ENCODE results near the gene PLTP.
"Not testable (repeated sequence)": the region's sequence is repeated elsewhere in the genome, so short reads cannot be mapped to it uniquely, and the experiment has no call there.

The PLTP gene

GRCh38 chr20:45896641-45897161, 15.3 kb downstream of the PLTP start:
- no peak for DNase-seq

- no peak for DNase-seq
These were observed 17.2 kb downstream of the PLTP start for GRCh38 chr20:45894797-45895196.

GRCh38 chr20:45893831-45894230, 18.1 kb downstream of the PLTP start:
- no peak for DNase-seq

- no peak for DNase-seq
These were observed 19.0 kb downstream of the PLTP start for GRCh38 chr20:45892828-45893500.

GRCh38 chr20:45892049-45892825, 19.7 kb downstream of the PLTP start:
- DNase-seq = no peak

- peak; percentile 63 for DNase-seq
These were observed 20.7 kb downstream of the PLTP start, which contains the start of the genes CTSA and NEURL2 for GRCh38 chr20:45890985-45891983. Gene CTSA, plus strand, starts transcription at chr20:45891335. Its CDS starts 234 bp downstream, at chr20:45891569. Gene NEURL2, minus strand, starts transcription at chr20:45891208. Its CDS starts 217 bp downstream, at chr20:45890991.

- DNase-seq = no peak
These were observed 21.6 kb downstream of the PLTP start for GRCh38 chr20:45890077-45890984.

GRCh38 chr20:45888681-45889080, 23.3 kb downstream of the PLTP start:
- DNase-seq = no peak

- no peak for DNase-seq
These were observed 24.6 kb downstream of the PLTP start, which contains the start of gene SPATA25 for GRCh38 chr20:45887346-45887715. Gene SPATA25, minus strand, starts transcription at chr20:45887622. Its CDS starts 32 bp downstream, at chr20:45887590.

GRCh38 chr20:45886590-45887345, 25.2 kb downstream of the PLTP start:
- DNase-seq = no peak

GRCh38 chr20:45883100-45883469, 28.9 kb downstream of the PLTP start:
- DNase-seq = no peak

- no peak for DNase-seq
These were observed 29.4 kb downstream of the PLTP start for GRCh38 chr20:45882469-45883099.

GRCh38 chr20:45880988-45881788, 30.8 kb downstream of the PLTP start, which contains the start of gene ZSWIM1:
Gene ZSWIM1, plus strand, starts transcription at chr20:45881227. Its CDS starts 1,366 bp downstream, at chr20:45882593.
- DNase-seq = peak; percentile 91

GRCh38 chr20:45878076-45878761, 33.7 kb downstream of the PLTP start:
- no peak for DNase-seq

- no peak for DNase-seq
These were observed 37.4 kb downstream of the PLTP start for GRCh38 chr20:45874576-45874975.

GRCh38 chr20:45874104-45874481, 37.9 kb downstream of the PLTP start:
- not testable (repeated sequence) for DNase-seq

- DNase-seq = no peak
These were observed 38.4 kb downstream of the PLTP start for GRCh38 chr20:45873409-45874103.

- DNase-seq = no peak
These were observed 39.3 kb downstream of the PLTP start for GRCh38 chr20:45872626-45873025.

Measured in activated gamma-delta T cell (primary cell).